H9 (cell line): Measurements from ENCODE around the gene LYRM2. TPM values are rescaled to one million over a fixed set of nuclear protein-coding genes. Genes with fewer than 3 reads are reported as not detected.

Experiments used
- DNase-seq: peaks from one replicate; pipeline ENCODE4 v3.0.0-alpha.2; 2017
- H2AFZ ChIP-seq: one replicate; pipeline ENCODE4 v1.6.1; 2013; ENCODE audit warnings: mild to moderate bottlenecking, low read length, control low read depth, moderate library complexity
- H2AK5ac ChIP-seq: 2 replicates; pipeline ENCODE4 v1.6.1; 2013; ENCODE audit warnings: low read length, control low read depth, mixed read lengths; ENCODE audit not compliant: insufficient read length
- H2BK120ac ChIP-seq: one replicate; pipeline ENCODE4 v1.6.1; 2013; ENCODE audit warnings: low read depth, mild to moderate bottlenecking, low read length, control low read depth, inconsistent platforms; ENCODE audit not compliant: poor library complexity, severe bottlenecking
- H2BK12ac ChIP-seq: 2 replicates; pipeline ENCODE4 v1.6.1; 2013; ENCODE audit warnings: low read length, control low read depth, mixed read lengths, low read depth; ENCODE audit not compliant: insufficient read length
- H2BK15ac ChIP-seq: 2 replicates; pipeline ENCODE4 v1.6.1; 2013; ENCODE audit warnings: low read depth, low read length, control low read depth
- H2BK20ac ChIP-seq: one replicate; pipeline ENCODE4 v1.6.1; 2013; ENCODE audit warnings: low read depth, mild to moderate bottlenecking, low read length, control low read depth, inconsistent platforms; ENCODE audit not compliant: poor library complexity, severe bottlenecking
- H2BK5ac ChIP-seq: 2 replicates; pipeline ENCODE4 v1.6.1; 2013; ENCODE audit warnings: low read length, control low read depth, mixed read lengths; ENCODE audit not compliant: insufficient read length
- H3K14ac ChIP-seq: 2 replicates; pipeline ENCODE4 v1.6.1; 2013; ENCODE audit warnings: low read length, control low read depth; ENCODE audit not compliant: insufficient read depth
- H3K18ac ChIP-seq: 2 replicates; pipeline ENCODE4 v1.6.1; 2013; ENCODE audit warnings: low read depth, mild to moderate bottlenecking, mixed read lengths, low read length, control low read depth; ENCODE audit not compliant: insufficient read length
- H3K23ac ChIP-seq: 2 replicates; pipeline ENCODE4 v1.6.1; 2013; ENCODE audit warnings: low read length, control low read depth, mixed read lengths, low read depth; ENCODE audit not compliant: insufficient read length
- H3K23me2 ChIP-seq: 2 replicates; pipeline ENCODE4 v1.6.1; 2013; ENCODE audit warnings: low read depth, mild to moderate bottlenecking, mixed read lengths, low read length, control low read depth; ENCODE audit not compliant: insufficient read length, poor library complexity, severe bottlenecking
- H3K27ac ChIP-seq: 2 replicates; pipeline ENCODE4 v1.5.1; 2013; ENCODE audit warnings: low read length, control low read depth, mixed read lengths, low read depth; ENCODE audit not compliant: insufficient read length
- H3K27me3 ChIP-seq: 2 replicates; pipeline ENCODE4 v1.6.1; 2013; ENCODE audit warnings: low read length, control low read depth, inconsistent platforms; ENCODE audit not compliant: insufficient read depth
- H3K4ac ChIP-seq: 2 replicates; pipeline ENCODE4 v1.6.1; 2013; ENCODE audit warnings: low read depth, mild to moderate bottlenecking, control low read depth, inconsistent platforms, low read length, moderate library complexity
- H3K4me1 ChIP-seq: 2 replicates; pipeline ENCODE4 v1.6.1; 2013; ENCODE audit warnings: low read length, control low read depth, inconsistent platforms; ENCODE audit not compliant: insufficient read depth
- H3K4me2 ChIP-seq: 2 replicates; pipeline ENCODE4 v1.6.1; 2013; ENCODE audit warnings: low read length, control low read depth, mixed read lengths; ENCODE audit not compliant: insufficient read length, insufficient read depth
- H3K56ac ChIP-seq: 2 replicates; pipeline ENCODE4 v1.6.1; 2013; ENCODE audit warnings: low read depth, mild to moderate bottlenecking, mixed read lengths, low read length, control low read depth; ENCODE audit not compliant: insufficient read length
- H3K79me1 ChIP-seq: 2 replicates; pipeline ENCODE4 v1.6.1; 2013; ENCODE audit warnings: low read depth, mild to moderate bottlenecking, moderate library complexity, low read length, control low read depth, inconsistent platforms; ENCODE audit not compliant: insufficient read depth, poor library complexity, severe bottlenecking
- H3K79me2 ChIP-seq: 2 replicates; pipeline ENCODE4 v1.6.1; 2013; ENCODE audit warnings: low read length, control low read depth, inconsistent platforms; ENCODE audit not compliant: insufficient read depth
- H3K9ac ChIP-seq: 2 replicates; pipeline ENCODE4 v1.6.1; 2013; ENCODE audit warnings: low read length, control low read depth, mixed read lengths; ENCODE audit not compliant: insufficient read length; ENCODE audit errors: extremely low read depth
- H3K9me3 ChIP-seq: one replicate; pipeline ENCODE4 v1.6.1; 2013; ENCODE audit warnings: low read depth, low read length, inconsistent platforms; ENCODE audit not compliant: control insufficient read depth
- H3T11ph ChIP-seq: one replicate; pipeline ENCODE4 v1.6.1; 2013; ENCODE audit warnings: mild to moderate bottlenecking, low read length, control low read depth, inconsistent platforms
- H4K20me1 ChIP-seq: one replicate; pipeline ENCODE4 v1.6.1; 2013; ENCODE audit not compliant: control insufficient read depth, insufficient read length, insufficient read depth
- H4K5ac ChIP-seq: 2 replicates; pipeline ENCODE4 v1.6.1; 2013; ENCODE audit warnings: low read depth, mild to moderate bottlenecking, mixed read lengths, low read length, control low read depth; ENCODE audit not compliant: insufficient read length
- H4K8ac ChIP-seq: replicated peaks from 2 replicates; pipeline ENCODE4 v1.6.1; 2013; ENCODE audit warnings: low read length, control low read depth, mixed read lengths, low read depth; ENCODE audit not compliant: insufficient read length
- H4K91ac ChIP-seq: 2 replicates; pipeline ENCODE4 v1.6.1; 2013; ENCODE audit warnings: low read depth, mild to moderate bottlenecking, moderate library complexity, mixed read lengths, low read length, control low read depth; ENCODE audit not compliant: insufficient read length
- H3K27ac Mint-ChIP-seq, 3 experiments: 2 replicates in 2 of 3; 3 replicates in 1 of 3; pipeline ENCODE4 v1.8.0; 2020 to 2021; ENCODE audit warnings: mixed read lengths in 3 of 3, mild to moderate bottlenecking in 1 of 3, moderate library complexity in 1 of 3
- H3K27me3 Mint-ChIP-seq: 2 replicates; pipeline ENCODE4 v1.8.0; 2021; ENCODE audit warnings: low read depth, mild to moderate bottlenecking, moderate library complexity, mixed read lengths
- H3K36me3 Mint-ChIP-seq, 3 experiments: 2 replicates in 2 of 3; 3 replicates in 1 of 3; pipeline ENCODE4 v1.8.0; 2020 to 2021; ENCODE audit warnings: low read depth in 3 of 3, mixed read lengths in 3 of 3; ENCODE audit not compliant: insufficient read depth in 1 of 3
- H3K4me1 Mint-ChIP-seq, 2 experiments: 2 replicates each; pipeline ENCODE4 v1.8.0; 2020; ENCODE audit warnings: mixed read lengths in 2 of 2
- H3K4me3 Mint-ChIP-seq, 2 experiments: 2 replicates in 1 of 2; 3 replicates in 1 of 2; pipeline ENCODE4 v1.8.0; 2020 to 2021; ENCODE audit warnings: mild to moderate bottlenecking in 2 of 2, mixed read lengths in 2 of 2, moderate library complexity in 1 of 2
- H3K9me3 Mint-ChIP-seq, 2 experiments: 2 replicates in 1 of 2; 3 replicates in 1 of 2; pipeline ENCODE4 v1.8.0; 2020; ENCODE audit warnings: mild to moderate bottlenecking in 2 of 2, mixed read lengths in 2 of 2, moderate library complexity in 1 of 2
- WGBS: extraction: QIAGEN DNeasy Blood & Tissue Kit; methylation state at CpG from one replicate; pipeline ENCODE4 v1.1.7; 2013; ENCODE audit warnings: missing lambda C conversion rate, low lambda C conversion rate, mixed read lengths; ENCODE audit not compliant: insufficient read length; ENCODE audit errors: extremely low coverage; 5-methylcytosine and 5-hydroxymethylcytosine counted together
- total RNA-seq: library from RNA; stranded (reverse); gene quantifications from 2 replicates; pipeline ENCODE4 v1.2.1, GENCODE V29; 2021
- TF ChIP-seq, protein P1 (sequence below): fragments of 200-600 bp; sonication (generic); conservative IDR thresholded peaks from 3 replicates; pipeline ENCODE4 v1.8.0; 2021; ENCODE audit warnings: antibody characterized with exemption, mild to moderate bottlenecking

LYRM2 gene
- total RNA-seq, 1 experiment from 2014 or later, result 29.8 TPM

DNA sequence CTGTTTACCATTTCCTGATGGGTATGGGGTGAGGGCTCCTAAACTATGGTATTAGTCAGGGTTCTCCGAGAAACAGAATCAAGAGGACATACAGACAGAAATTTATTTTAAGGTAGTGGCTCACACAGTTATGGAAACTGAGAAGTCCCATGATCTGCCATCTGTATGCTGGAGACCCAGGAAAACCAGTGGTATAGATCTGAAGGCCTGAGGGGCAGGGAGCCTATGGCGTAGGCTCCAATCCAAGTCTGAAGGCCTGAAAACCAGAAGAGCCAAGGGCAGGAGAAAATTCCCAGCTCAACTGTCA, 112.0 kb downstream of the LYRM2 start:
- H4K20me1 ChIP-seq, result no peaks in the 10 kb centered on the region
- H3K79me2 ChIP-seq, result no peaks in the 10 kb centered on the region
- H3K9me3 ChIP-seq, result no peaks in the 10 kb centered on the region
- WGBS, result no CpG with 5 or more reads among the region's 2 CpGs
- H3K27ac ChIP-seq, result no peak overlapping the region
- no peak overlapping the region for H4K91ac ChIP-seq
- no peak overlapping the region for H4K5ac ChIP-seq
- H2BK20ac ChIP-seq, result no peak overlapping the region
- TF ChIP-seq, protein P1, sequence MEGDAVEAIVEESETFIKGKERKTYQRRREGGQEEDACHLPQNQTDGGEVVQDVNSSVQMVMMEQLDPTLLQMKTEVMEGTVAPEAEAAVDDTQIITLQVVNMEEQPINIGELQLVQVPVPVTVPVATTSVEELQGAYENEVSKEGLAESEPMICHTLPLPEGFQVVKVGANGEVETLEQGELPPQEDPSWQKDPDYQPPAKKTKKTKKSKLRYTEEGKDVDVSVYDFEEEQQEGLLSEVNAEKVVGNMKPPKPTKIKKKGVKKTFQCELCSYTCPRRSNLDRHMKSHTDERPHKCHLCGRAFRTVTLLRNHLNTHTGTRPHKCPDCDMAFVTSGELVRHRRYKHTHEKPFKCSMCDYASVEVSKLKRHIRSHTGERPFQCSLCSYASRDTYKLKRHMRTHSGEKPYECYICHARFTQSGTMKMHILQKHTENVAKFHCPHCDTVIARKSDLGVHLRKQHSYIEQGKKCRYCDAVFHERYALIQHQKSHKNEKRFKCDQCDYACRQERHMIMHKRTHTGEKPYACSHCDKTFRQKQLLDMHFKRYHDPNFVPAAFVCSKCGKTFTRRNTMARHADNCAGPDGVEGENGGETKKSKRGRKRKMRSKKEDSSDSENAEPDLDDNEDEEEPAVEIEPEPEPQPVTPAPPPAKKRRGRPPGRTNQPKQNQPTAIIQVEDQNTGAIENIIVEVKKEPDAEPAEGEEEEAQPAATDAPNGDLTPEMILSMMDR, result no peak
- no peaks in the 10 kb centered on the region for H3K23me2 ChIP-seq
- H3K27me3 ChIP-seq, result no peaks in the 10 kb centered on the region
- no peak overlapping the region for H2AK5ac ChIP-seq
- H3T11ph ChIP-seq, result no peak overlapping the region
- no peak overlapping the region for H2BK120ac ChIP-seq
- DNase-seq, result no peak
- H2BK5ac ChIP-seq, result no peak overlapping the region
- H2AFZ ChIP-seq, result no peak overlapping the region
- Mint-ChIP-seq H3K9me3 (no peaks in the 10 kb centered on the region), H3K27ac (no peak overlapping the region), H3K36me3 (no peaks in the 10 kb centered on the region), H3K27me3 (no peaks in the 10 kb centered on the region), H3K4me1 (no peaks in the 10 kb centered on the region; a peak in 1 of 4 replicates), H3K4me3 (no peak overlapping the region)
- H2BK12ac ChIP-seq, result no peak overlapping the region
- no peak overlapping the region for H3K4me2 ChIP-seq
- H4K8ac ChIP-seq, result no peak overlapping the region
- no peak overlapping the region for H2BK15ac ChIP-seq
- no peak overlapping the region for H3K4ac ChIP-seq
- no peak overlapping the region for H3K9ac ChIP-seq
- H3K79me1 ChIP-seq, result no peaks in the 10 kb centered on the region
- H3K23ac ChIP-seq, result no peak overlapping the region
- H3K4me1 ChIP-seq, result no peaks in the 10 kb centered on the region
- no peak overlapping the region for H3K14ac ChIP-seq
- H3K18ac ChIP-seq, result no peak overlapping the region
- no peak overlapping the region for H3K56ac ChIP-seq
